GM21786 (cell line): Measurements from ENCODE around the gene LRRC27.
"Not testable (repeated sequence)": the region's sequence is repeated elsewhere in the genome, so short reads cannot be mapped to it uniquely, and the experiment has no call there.

Experiments
- ATAC-seq: cut with Tn5 transposase; IDR thresholded peaks from one replicate; pipeline ENCODE4 v1.9.1; 2021; ENCODE audit not compliant: unreplicated experiment

The LRRC27 gene

DNA sequence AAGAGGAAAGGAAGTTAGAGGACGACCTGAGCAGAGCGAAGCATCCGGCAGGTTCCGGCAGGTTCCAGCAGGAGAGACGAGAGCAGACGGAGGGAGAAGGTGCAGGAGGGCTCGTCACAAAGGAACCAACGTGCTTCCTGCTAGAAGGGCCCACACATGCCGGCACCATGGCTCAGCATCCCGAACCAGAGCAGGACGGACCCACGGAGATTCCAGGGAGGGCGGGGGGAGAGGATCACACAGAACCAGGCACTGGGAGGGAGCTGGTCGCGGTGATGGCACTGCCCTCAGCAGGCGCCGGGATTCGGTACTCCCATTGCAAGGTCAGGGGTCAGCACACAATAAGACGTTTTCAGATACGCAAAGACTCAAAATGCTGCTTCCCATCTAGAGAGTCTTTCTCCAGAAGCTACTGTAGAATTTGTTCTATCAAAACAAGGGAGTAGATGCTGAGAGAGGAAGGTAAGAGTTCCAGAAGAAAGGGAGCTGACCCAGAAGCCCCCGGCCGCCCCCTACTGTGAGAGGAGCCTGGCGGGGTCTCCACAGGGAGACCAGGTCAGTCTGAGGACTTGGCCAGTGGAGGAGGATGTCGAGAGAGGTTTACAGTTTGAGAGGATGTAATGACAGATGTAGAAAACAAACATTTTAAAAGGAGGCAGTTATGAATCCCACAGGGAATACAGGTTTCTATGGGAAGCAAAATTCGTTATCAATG, 41.4 kb downstream of the LRRC27 start:
- no peak for ATAC-seq

DNA sequence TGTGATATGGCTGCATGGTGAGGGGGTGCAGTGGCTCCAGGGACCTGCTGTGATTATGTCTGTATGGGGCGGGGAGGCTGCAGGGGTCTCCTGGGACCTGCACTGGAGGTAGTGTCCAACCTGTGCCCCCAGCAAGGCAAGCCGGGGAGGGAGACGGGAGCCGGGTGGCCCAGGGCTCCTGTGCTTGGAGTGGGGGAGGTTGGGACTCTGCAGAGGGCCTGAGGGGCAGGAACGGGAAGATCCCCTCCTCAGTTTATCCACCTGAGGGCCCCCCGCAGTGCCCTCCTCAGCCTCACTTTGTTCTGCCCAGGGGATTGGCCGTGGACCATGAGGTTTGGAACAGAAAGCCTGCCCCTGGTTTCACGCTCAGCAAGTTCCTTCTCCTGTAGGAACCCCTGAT, 42.2 kb downstream of the LRRC27 start:
- ATAC-seq, result no peak

DNA sequence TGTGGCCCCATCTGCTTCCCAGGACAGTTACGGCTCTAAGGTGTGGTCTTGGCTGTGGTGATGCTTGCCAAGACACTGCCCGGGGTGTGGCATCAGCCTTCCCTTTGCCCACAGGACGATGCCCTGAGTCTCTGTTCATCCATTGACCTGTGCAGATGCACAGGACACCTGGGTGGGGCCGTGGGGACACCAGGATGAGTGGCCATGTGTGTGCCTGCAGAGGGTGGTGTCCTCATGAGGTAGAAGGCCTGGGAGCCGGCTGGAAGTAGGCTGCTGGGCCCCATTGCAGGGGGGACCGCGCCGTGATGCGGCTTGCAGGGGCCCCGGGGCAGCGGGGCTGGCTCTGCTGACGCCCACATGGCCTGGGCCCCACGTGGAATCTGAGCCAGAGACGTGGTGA, 42.6 kb downstream of the LRRC27 start:
- ATAC-seq, result no peak

DNA sequence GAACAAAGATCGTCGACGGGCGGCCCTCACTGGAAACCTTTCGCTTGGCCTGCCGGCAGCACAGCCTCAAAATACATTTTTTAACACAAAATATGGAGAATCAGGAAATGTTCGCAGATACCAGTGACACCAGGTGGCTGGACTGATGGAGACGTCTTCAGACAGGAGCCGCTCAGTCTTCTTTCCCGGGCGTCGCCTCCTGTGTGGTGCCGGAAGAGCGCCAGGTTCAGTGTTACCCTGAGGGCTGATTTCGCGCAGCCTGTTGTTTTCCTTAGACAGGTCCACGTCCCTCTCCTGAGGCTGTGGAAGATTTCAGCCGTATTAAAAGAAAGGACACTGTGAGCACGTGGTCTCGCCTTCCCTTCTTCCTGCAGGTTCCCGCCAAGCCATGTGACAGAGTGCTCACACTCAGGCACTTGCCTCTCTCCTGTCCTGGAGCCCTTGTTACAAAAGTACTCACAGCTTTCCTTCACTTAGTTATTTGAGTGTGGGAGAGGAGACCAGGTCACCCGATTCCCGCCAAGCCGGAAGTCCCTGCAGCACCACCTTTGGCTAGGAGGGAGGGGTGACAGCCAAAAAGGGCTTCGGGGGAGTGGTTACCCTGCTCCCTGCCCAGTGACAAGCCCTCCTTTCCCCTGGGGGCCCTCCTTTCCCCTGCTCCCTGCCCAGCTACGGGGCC, 43.3 kb downstream of the LRRC27 start:
- ATAC-seq, result no peak

DNA sequence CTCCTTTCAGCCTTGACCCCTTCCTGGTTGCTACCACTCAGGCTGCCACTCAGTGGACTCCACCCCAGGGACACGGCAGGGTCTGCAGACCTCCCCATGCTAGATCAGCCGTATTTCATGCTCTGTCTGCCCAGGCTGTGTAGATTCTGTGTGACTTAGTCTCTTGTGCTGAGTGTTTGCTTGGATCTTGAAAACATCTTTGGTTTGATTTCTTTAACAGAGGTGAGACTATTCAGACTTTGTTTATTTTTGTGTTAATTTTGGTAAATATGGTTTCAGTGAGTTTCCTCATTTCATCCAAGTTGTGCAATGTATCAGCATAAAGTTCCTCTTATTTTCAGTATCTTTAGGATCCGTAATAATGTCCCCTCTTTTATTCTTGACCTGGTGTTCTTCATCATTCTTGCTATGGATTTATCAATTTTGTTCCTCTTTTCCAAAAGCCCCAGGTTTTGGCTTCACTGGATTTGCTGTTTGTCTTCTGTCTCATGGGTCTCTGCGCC, 43.9 kb downstream of the LRRC27 start:
- ATAC-seq, result no peak

DNA sequence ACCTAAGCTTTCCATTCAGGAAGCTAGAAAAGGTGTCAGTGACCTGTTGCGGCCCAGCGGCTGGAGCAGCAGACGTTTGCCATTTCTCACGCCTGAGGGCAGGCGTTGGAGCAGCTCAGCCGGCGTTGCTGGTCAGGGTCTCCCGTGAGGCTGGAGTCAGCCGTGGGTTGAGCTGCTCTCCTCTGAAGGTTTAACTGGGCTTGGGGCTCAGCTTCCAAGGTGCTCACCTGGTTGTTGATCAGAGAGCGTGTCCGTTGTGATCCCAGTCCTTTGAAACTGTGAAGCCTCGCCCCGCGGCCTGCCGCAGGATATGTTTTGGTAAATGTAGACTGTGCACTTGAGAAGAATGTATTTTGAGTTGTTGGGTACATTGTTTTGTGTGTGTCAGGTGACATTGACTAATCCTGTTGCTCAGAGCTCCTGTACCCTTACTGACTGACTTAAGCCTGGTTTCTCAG, 44.4 kb downstream of the LRRC27 start:
- ATAC-seq, result no peak

DNA sequence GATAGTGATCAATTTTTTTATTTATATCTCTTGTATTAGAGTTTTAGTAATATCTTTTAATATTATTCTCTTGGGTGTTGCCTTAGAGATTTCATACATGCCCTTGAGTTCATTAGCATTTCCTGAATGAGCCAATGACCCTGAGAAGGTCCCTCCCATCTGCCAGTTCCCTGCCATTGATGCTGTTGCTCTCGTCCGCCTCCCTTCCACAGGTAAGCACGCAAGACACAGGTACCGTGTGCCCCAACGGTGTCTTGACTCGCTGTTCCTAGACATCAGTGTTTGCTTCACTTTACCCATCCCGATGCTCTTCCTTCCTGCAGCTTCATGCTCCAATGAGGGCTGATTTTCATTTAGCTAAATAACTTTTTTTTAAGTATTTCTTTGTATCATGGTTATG, 45.3 kb downstream of the LRRC27 start:
- no peak for ATAC-seq

DNA sequence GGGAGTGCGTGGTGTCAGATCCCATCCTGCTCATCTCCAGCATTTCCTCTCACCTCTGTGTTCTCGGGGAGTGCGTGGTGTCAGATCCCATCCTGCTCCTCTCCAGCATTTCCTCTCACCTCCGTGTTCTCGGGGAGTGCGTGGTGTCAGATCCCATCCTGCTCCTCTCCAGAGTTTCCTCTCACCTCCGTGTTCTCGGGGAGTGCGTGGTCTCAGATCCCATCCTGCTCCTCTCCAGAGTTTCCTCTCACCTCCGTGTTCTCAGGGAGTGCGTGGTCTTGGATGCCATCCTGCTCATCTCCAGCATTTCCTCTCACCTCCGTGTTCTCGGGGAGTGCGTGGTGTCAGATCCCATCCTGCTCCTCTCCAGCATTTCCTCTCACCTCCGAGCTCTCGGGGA, 47.0 kb downstream of the LRRC27 start:
- ATAC-seq, result not testable (repeated sequence)

DNA sequence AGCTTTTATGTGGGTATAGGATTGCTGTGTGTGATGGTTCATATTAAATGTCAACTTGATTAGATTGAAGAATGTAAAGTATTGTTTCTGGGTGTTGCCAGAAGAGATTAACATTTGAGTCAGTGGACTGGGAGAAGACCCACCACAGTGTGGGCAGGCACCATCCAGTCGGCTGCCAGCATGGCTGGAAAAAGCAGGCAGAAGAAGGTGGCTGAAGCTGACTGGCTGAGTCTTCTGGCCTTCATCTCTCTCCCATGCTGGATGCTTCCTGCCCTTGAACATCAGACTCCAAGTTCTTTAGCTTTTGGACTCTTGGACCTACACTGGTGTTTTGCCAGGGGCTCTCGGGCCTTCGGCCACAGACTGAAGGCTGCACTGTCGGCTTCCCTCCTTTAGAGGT, 49.0 kb downstream of the LRRC27 start:
- ATAC-seq, result not testable (repeated sequence)

DNA sequence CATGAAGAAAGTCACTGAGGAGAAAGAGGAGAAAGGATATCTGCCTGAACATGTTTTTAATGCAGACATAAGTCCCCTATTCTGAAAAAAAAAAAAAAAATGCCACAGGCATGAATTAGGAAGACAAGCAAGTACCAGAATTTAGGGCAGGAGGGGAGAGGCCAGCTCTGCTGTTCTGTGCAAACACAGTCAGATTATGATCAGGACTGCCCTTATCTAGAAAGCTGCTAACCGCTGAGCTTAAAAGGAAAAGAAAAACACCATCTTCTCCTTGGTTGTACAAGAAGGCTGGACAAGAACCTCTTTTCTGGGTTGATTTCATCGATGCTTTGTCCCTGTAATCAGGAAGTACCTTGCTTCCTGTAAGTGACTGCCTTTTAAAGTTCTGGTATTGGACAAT, 49.7 kb downstream of the LRRC27 start:
- ATAC-seq, result no peak

DNA sequence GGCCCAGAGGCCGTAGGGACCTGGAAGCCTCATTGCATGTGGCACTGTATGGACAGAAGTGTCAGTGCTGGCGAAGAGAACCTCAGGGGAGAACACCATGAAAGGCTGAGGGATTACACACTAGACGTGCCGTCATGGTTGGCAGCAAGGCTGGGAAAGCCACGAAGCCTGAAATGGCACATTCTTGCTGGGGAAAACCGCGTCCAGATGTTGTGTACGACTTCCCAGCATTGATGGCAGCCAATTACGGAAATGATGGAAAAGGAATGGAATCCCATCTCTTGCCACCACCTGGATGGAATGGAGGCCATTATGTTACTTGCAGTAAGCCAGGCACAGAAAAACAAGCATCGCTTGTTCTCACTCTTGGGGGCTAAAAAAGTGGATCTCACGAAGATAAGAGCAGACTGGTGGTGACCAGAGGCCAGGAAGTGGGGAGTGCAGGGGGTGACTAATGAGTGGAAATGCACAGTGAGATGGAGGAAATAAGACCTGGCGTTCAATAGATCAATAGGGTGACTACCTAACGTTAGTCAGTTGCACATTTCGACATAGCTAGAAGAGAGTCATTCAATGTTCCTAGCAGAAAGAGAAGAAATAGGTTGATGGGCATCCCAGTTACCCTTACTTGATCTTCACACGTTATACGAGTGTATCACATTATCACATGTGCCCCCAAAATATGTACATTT, 50.4 kb downstream of the LRRC27 start:
- ATAC-seq, result no peak

DNA sequence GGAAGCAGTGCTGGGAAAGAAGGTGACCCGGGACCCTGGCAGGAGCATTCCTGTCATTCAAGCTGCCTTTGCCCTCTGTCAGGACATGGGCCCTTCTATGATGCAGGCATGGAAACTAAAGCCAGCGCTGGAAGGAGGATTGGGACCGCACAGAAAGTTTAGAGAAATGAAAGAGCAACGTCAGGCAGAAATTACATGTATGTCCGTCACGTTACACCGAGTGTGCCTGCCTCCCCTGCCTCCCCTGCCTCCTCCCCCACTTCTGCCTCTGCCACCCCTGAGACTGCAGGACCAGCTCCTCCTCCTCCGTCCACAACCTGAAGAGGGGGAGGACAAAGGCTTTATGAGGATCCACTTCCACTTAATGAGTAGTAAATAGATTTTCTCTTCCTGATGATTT, 51.1 kb downstream of the LRRC27 start:
- no peak for ATAC-seq

DNA sequence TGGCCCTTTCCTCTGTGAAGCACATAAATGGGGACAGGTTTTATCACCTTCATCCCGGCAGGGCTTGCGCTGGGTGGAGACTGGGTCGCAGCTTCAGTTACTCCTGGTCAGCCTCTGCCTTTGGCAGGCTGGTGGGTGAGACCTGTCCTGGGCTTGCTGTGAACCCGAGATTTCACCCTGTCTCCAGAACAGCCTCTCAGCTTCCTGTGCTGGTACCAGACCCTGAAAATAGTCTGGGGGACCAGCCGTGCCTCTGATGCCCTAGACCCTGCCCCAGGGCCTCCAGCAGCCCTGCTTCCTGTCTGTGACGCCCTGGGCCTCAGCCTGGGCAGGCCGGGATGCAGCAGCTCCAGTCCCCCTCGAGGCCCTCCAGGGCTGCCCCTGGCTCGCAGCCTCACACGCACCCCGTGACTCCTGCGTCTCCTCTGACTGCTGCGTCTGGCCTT, 51.8 kb downstream of the LRRC27 start:
- no peak for ATAC-seq

DNA sequence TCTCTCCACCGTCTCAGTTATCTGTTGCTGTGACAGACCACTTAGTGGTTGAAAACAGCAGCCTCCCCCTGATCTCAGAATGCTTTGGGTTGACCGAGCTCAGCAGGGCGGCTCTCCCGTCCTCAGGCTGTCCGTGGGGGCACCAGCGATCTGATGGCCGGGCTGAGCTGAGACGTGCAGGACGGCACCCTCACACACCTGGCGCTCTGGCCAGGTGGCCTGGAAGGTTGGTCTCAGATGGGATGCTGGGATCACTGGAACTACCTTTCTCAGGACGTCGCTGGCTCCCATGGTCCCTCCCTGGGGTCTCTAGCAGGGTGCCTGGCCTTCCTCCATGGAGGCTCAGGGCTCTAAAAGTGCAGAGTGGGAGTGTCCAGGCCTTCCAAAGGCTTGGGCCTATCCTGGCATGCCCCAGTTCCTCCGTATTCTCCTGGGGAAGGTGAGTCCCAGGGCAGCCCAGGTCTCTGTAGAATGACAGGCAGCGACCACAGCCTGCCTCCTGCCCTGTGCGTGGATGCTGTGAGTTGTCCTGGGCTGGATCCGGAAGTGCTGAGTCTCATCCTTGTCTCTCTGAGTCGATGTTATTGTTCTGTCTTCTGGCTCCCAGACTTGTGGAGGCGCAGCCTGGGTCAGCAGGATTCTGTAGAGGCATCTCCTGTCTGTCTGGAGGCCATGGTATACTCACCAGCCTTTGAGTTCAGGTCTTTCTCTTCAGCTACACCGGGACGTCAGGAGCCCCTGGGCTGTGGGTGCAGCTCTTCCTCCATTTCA, 52.8 kb downstream of the LRRC27 start:
- no peak for ATAC-seq

DNA sequence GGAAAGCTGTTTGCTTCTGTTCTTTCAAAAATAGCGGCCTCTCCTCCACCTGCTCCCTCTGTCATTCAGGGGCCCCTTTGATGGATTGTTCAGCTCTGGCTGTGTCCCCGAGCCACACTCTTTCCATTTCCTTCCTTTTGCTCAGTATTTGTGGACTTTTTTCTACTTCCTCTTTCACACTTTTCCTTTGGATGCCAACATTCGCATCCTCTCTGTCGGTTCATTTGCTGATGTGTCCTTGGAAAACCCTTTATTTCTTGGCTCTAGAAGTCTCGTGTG, 53.3 kb downstream of the LRRC27 start:
- ATAC-seq, result no peak

DNA sequence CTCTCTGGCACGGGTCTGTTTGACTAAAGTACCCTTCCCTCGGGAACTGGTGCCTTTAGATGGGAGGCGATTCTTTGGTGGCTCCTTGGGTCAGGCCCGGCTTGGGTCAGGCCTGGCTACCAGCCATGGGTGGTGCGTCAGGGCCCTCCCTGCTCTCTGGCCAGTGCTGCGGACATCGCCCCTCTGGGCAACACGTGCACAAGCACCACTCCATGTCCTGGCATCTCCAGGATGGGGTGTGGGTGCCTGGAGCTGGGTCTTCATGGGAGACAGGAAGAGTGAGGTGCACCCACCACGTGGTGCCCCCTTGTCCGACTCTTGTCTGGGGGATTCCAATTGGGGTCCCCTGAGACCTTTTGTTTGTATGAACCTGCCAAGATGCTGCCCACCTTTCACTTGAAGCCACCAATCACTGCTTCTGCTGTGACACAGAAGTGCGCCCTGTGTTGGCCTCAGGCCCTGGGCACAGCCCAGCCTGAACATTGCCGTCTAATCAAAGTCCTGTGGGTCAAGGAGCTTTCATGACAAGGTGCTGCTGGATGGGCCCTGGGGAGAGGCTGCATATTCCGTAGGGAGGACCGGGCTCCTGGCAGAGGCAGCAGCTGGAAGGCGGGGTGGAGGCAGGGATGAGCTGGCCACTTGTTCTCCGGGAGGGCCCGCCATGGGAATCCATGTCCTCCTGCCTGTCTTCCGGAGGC, 53.9 kb downstream of the LRRC27 start:
- no peak for ATAC-seq

DNA sequence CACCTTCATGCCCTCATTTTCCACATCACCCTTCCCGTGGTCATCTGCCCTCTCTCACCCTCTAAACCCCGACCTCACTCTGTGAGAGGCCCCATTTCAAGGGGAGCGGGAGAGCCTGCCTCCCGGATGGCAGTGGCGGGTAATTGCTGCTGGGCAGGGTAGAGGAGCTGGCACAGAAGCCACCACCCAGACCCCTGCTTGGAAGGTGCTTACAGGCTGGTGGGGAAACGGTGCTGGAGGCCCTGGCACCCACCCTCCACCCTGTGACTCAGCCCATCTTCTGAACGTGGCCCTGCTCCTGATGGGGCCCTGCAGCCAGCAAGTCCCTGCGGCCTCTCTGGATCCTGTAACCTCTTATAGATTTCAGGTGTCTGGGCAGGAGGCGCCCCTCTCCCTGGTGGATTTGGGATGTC, 54.4 kb downstream of the LRRC27 start:
- no peak for ATAC-seq

DNA sequence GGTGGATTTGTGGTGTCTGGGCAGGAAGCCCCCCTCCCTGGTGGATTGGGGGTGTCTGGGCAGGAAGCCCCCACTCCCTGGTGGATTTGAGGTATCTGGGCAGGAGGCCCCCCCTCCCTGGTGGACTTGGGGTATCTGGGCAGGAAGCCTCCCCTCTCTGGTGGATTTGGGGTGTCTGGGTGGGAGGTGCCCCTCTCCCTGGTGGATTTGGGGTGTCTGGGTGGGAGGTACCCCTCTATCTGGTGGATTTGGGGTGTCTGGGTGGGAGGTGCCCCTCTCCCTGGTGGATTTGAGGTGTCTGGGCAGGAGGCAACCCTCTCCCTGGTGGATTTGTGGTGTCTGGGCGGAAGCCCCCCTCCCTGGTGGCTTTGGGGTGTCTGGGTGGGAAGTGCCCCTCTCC, 54.9 kb downstream of the LRRC27 start:
- not testable (repeated sequence) for ATAC-seq

DNA sequence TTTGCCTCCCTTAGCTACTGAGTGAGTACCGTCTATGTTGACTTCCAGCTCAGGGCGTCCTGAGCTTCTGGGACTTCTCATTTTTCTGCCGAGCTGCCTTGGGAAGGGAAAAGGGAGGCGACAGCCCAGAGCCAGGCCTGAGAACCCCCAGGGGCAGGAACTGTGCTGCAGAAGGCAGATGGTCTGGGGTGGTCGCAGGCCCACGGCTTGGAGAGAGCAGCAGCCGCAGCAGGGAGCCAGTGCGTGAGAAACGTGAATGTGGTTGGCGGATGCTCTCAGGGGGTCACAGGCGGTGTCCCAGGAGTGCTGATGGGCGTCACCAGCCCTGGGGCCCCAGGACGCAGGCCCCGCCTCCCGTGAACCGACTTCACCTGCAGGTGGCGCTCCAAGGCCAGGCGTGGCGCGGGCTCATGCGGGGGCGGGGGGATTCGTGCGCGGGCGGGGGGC, 55.8 kb downstream of the LRRC27 start:
- peak; percentile 75 for ATAC-seq

DNA sequence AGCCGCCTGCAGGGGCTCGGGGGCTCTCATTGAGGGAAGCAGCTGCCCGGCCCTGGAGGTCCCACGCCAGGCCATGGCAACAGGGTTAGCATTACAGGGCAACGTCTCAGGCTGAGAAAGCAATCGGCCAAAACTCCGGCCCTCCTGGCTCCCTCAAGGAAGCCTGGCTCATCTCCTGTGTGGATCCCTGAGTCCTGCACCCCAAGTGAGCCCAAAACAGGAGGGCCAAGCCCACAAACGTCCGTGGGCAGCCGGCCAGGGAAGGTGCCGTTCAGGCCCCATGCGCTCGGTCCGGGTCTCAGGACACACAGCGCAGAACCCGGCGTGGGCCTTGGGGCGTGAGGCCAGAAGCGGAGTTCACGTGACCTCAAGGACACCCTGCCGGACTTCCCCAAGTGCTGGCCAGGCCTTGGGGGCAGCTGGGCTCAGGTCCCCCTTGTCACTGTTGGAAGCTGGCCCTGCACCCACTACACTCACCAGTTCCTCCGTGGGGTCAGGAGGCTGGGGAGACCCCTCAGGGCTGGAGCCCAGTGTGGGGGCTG, 57.0 kb downstream of the LRRC27 start:
- no peak for ATAC-seq
